ENCODE results near the gene ATP10A.

DNA sequence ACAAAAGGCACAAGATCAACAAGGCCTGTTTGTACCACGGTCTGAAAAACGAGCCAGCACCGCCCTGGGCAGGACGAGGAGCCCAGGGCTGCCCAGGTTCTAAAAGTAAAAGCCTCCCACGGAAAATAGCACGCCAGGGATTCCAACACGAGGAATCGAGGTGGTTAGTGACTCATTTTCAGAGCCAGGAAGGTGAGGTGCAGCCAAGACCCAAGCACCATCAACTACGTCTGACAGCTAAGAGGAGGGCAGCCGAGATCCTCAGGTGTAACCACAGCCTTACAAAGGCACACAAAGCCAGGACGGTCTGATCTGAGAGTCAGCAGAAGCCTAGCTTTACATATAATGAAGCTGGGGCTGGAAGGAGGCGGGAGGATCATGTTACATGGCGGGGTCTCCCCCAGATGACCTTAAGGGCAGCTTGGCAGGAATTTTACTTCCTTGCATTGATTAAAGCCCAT lies 52.5 kb downstream of the ATP10A start:
- TF ChIP-seq, protein P1, sequence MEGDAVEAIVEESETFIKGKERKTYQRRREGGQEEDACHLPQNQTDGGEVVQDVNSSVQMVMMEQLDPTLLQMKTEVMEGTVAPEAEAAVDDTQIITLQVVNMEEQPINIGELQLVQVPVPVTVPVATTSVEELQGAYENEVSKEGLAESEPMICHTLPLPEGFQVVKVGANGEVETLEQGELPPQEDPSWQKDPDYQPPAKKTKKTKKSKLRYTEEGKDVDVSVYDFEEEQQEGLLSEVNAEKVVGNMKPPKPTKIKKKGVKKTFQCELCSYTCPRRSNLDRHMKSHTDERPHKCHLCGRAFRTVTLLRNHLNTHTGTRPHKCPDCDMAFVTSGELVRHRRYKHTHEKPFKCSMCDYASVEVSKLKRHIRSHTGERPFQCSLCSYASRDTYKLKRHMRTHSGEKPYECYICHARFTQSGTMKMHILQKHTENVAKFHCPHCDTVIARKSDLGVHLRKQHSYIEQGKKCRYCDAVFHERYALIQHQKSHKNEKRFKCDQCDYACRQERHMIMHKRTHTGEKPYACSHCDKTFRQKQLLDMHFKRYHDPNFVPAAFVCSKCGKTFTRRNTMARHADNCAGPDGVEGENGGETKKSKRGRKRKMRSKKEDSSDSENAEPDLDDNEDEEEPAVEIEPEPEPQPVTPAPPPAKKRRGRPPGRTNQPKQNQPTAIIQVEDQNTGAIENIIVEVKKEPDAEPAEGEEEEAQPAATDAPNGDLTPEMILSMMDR (IDR thresholded peaks at IDR 0.05; ENCODE audit: low read length) = no peak
- TF ChIP-seq EZH2phosphoT487 (IDR thresholded peaks at IDR 0.05; ENCODE audit: low read length) (no peak), EZH2 (optimal IDR thresholded peaks at IDR 0.05; ENCODE audit: low read depth, low read length) (no peak)

All from MM.1S (cell line).